ENCODE results near the gene MARCHF3.

DNA sequence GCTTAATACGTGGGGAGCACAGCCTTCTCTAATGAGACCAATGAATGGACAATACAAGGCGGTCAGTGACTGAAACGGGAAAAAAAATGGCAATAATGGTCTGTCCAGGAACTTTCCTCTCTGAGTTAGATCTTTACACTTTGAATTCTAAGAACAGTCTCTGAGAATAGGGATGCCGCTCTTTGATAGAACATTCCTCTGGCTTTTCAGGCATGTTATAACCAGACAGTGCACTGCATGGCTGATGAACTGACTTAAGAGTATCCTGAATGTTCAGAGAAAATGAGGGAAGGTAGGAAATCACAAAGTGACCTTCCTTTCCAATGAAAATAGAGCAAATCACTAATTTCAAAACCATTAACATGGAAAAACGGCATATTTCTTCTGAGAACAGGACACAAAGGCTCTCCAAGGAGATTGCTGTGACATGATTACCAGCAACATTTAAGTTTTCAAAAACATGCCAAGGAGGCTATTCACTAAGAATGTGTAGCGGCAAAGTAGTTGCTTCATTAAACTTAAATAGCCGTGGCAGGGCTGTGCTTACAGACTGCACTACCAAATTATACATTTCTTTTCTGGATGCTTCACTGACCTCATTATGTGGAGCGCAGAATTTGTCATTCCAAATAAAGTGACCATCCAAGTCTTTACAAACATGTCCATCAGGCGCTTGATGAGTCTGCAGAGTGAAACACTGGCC, 105.9 kb downstream of the MARCHF3 start:
- TF ChIP-seq SMC3 (IDR thresholded peaks at IDR 0.05; ENCODE audit: borderline replicate concordance, low read length) (no peak), RBBP5 (conservative IDR thresholded peaks at IDR 0.05) (no peak), SRF (IDR thresholded peaks at IDR 0.05; ENCODE audit: low read depth in 2 of 2, low read length in 2 of 2) (no peak), RCOR1 (conservative IDR thresholded peaks at IDR 0.05; ENCODE audit: low read depth, low read length) (no peak)
- TF ChIP-seq, protein P1, sequence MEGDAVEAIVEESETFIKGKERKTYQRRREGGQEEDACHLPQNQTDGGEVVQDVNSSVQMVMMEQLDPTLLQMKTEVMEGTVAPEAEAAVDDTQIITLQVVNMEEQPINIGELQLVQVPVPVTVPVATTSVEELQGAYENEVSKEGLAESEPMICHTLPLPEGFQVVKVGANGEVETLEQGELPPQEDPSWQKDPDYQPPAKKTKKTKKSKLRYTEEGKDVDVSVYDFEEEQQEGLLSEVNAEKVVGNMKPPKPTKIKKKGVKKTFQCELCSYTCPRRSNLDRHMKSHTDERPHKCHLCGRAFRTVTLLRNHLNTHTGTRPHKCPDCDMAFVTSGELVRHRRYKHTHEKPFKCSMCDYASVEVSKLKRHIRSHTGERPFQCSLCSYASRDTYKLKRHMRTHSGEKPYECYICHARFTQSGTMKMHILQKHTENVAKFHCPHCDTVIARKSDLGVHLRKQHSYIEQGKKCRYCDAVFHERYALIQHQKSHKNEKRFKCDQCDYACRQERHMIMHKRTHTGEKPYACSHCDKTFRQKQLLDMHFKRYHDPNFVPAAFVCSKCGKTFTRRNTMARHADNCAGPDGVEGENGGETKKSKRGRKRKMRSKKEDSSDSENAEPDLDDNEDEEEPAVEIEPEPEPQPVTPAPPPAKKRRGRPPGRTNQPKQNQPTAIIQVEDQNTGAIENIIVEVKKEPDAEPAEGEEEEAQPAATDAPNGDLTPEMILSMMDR (IDR thresholded peaks at IDR 0.05 in 2 of 3, conservative IDR thresholded peaks at IDR 0.05 in 1 of 3; ENCODE audit: control insufficient read depth in 2 of 3, extremely low read depth in 1 of 3, insufficient read depth in 1 of 3, low read depth in 3 of 3, low read length in 3 of 3): no peak

All from GM12878 (cell line).